ENCODE measurements around the gene COL24A1.

Gene COL24A1

DNA sequence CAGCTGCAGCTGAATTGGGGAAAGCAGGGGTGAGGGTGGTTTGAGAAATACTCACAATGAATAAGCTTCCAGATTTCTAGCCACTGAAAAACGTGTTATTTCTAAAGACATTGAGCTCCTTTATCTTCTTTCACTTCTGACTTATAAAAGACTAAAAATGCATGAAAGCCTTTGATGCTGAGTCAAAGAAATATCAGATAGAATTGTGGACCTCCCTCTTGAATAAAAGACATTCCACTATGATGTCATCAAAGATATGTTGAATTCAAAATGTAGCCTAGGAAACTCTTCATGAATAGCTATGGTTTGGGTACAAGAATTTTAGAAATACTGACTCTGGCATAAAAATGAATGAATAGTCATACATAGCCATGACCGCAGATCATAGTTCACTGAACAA lies 44.7 kb upstream of the COL24A1 start:
- H3K4me2 ChIP-seq (ENCODE audit: low read length): no peak overlapping the region
- TF ChIP-seq, protein P1, sequence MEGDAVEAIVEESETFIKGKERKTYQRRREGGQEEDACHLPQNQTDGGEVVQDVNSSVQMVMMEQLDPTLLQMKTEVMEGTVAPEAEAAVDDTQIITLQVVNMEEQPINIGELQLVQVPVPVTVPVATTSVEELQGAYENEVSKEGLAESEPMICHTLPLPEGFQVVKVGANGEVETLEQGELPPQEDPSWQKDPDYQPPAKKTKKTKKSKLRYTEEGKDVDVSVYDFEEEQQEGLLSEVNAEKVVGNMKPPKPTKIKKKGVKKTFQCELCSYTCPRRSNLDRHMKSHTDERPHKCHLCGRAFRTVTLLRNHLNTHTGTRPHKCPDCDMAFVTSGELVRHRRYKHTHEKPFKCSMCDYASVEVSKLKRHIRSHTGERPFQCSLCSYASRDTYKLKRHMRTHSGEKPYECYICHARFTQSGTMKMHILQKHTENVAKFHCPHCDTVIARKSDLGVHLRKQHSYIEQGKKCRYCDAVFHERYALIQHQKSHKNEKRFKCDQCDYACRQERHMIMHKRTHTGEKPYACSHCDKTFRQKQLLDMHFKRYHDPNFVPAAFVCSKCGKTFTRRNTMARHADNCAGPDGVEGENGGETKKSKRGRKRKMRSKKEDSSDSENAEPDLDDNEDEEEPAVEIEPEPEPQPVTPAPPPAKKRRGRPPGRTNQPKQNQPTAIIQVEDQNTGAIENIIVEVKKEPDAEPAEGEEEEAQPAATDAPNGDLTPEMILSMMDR (IDR thresholded peaks at IDR 0.05; ENCODE audit: low read depth, low read length, poor library complexity, severe bottlenecking): no peak
- no peak for TF ChIP-seq EZH2phosphoT487 (IDR thresholded peaks at IDR 0.05; ENCODE audit: borderline replicate concordance, low read length)
- H3F3A ChIP-seq (ENCODE audit: control insufficient read depth, insufficient read depth): no peaks in the 10 kb centered on the region
- H3K79me2 ChIP-seq (ENCODE audit: control insufficient read depth, low read length): no peaks in the 10 kb centered on the region
- H3K9me3 ChIP-seq (ENCODE audit: control insufficient read depth, insufficient read depth, low read length): no peaks in the 10 kb centered on the region
- H3K36me3 ChIP-seq (ENCODE audit: control insufficient read depth, low read length): no peaks in the 10 kb centered on the region
- no peaks in the 10 kb centered on the region for H3K4me1 ChIP-seq (ENCODE audit: control insufficient read depth, low read length)
- no peak overlapping the region for H3K4me3 ChIP-seq (ENCODE audit: low read length)
- no peaks in the 10 kb centered on the region for H4K20me1 ChIP-seq (ENCODE audit: control insufficient read depth, insufficient read depth, low read depth, low read length)
- no peak overlapping the region for H3K27ac ChIP-seq (ENCODE audit: low read depth, low read length)
- no peaks in the 10 kb centered on the region for H3K27me3 ChIP-seq (ENCODE audit: control insufficient read depth, low read length)
- no peaks in the 10 kb centered on the region for H3K9me2 ChIP-seq (replicated peaks; ENCODE audit: control insufficient read depth, low read length)

- no peaks in the 10 kb centered on the region for H3K27me3 ChIP-seq (ENCODE audit: control insufficient read depth, low read length)
- H3F3A ChIP-seq (ENCODE audit: control insufficient read depth, insufficient read depth): no peaks in the 10 kb centered on the region
- H3K4me1 ChIP-seq (ENCODE audit: control insufficient read depth, low read length): no peaks in the 10 kb centered on the region
- TF ChIP-seq EZH2phosphoT487 (IDR thresholded peaks at IDR 0.05; ENCODE audit: borderline replicate concordance, low read length): no peak
- TF ChIP-seq, protein P1 (IDR thresholded peaks at IDR 0.05; ENCODE audit: low read depth, low read length, poor library complexity, severe bottlenecking): no peak
- no peak overlapping the region for H3K4me2 ChIP-seq (ENCODE audit: low read length)
- H3K27ac ChIP-seq (ENCODE audit: low read depth, low read length): no peak overlapping the region
- no peaks in the 10 kb centered on the region for H3K9me3 ChIP-seq (ENCODE audit: control insufficient read depth, insufficient read depth, low read length)
- no peaks in the 10 kb centered on the region for H4K20me1 ChIP-seq (ENCODE audit: control insufficient read depth, insufficient read depth, low read depth, low read length)
- no peaks in the 10 kb centered on the region for H3K36me3 ChIP-seq (ENCODE audit: control insufficient read depth, low read length)
- no peaks in the 10 kb centered on the region for H3K9me2 ChIP-seq (replicated peaks; ENCODE audit: control insufficient read depth, low read length)
- no peaks in the 10 kb centered on the region for H3K79me2 ChIP-seq (ENCODE audit: control insufficient read depth, low read length)
- no peak overlapping the region for H3K4me3 ChIP-seq (ENCODE audit: low read length)
Observed at GRCh38 chr1:86200901-86201300, 44.3 kb upstream of the COL24A1 start.

DNA sequence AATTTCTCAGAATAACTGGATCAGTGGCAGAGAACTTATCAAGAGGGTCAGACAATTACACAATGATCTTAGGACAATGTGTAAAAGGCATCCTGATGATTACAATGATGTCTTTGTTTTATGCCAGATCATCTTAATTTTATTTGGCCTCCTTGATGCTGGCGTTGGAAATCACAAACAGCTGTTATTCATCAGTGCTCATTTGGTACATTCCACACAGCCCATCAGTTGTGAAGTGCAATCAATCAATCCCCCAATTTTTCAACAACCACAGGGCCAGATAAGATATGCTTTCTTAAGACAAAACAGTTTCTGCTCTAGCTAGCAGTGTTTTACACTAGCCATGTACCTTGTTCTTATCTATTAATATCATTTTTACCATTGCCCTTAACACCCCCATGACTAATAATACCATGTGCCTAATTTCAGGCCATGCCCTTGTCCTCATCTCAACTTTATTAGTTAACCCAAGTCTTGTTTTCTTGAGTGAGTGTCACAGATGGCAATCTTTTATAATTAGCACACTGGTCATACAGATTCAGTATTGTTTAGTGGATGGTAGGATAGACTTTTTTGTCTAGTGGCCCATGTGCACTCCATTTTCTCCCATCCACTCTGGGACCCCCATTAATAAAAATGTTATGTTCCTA lies 40.8 kb upstream of the COL24A1 start:
- no peaks in the 10 kb centered on the region for H3K4me1 ChIP-seq (ENCODE audit: control insufficient read depth, low read length)

More for the DNA sequence above, 40.8 kb upstream of the COL24A1 start:
- no peaks in the 10 kb centered on the region for H3F3A ChIP-seq (ENCODE audit: control insufficient read depth, insufficient read depth)
- no peaks in the 10 kb centered on the region for H3K36me3 ChIP-seq (ENCODE audit: control insufficient read depth, low read length)
- H3K4me2 ChIP-seq (ENCODE audit: low read length): no peak overlapping the region
- no peaks in the 10 kb centered on the region for H4K20me1 ChIP-seq (ENCODE audit: control insufficient read depth, insufficient read depth, low read depth, low read length)
- no peak for TF ChIP-seq EZH2phosphoT487 (IDR thresholded peaks at IDR 0.05; ENCODE audit: borderline replicate concordance, low read length)
- TF ChIP-seq, protein P1 (IDR thresholded peaks at IDR 0.05; ENCODE audit: low read depth, low read length, poor library complexity, severe bottlenecking): no peak
- H3K27me3 ChIP-seq (ENCODE audit: control insufficient read depth, low read length): no peaks in the 10 kb centered on the region
- no peak overlapping the region for H3K4me3 ChIP-seq (ENCODE audit: low read length)
- no peaks in the 10 kb centered on the region for H3K79me2 ChIP-seq (ENCODE audit: control insufficient read depth, low read length)
- H3K9me3 ChIP-seq (ENCODE audit: control insufficient read depth, insufficient read depth, low read length): no peaks in the 10 kb centered on the region
- no peak overlapping the region for H3K27ac ChIP-seq (ENCODE audit: low read depth, low read length)
- no peaks in the 10 kb centered on the region for H3K9me2 ChIP-seq (replicated peaks; ENCODE audit: control insufficient read depth, low read length)

Data from DOHH2 (cell line).